ENCODE data around the gene PHACTR1. TPM values are rescaled to one million over a fixed set of nuclear protein-coding genes. Genes with fewer than 3 reads are reported as not detected.

Gene PHACTR1
- total RNA-seq, 2 experiments from 2014 or later = 1.3 to 2.3 TPM

- Mint-ChIP-seq H3K27ac (no peak overlapping the region), H3K4me3 (no peak overlapping the region), H3K9me3 (peaks cover 2% of the 10 kb centered on the region), H3K27me3 (no peaks in the 10 kb centered on the region), H3K4me1 (ENCODE audit: low read depth) (peaks cover 8% of the 10 kb centered on the region), H3K36me3 (ENCODE audit: low read depth) (no peaks in the 10 kb centered on the region)
- ChIA-PET CTCF (no interaction called here), POLR2A (no interaction called here)
- Histone ChIP-seq H3K27me3 (ENCODE audit: control insufficient read depth in 1 of 2, insufficient read depth in 2 of 2, low read length in 2 of 2) (no peaks in the 10 kb centered on the region), H3K4me1 (ENCODE audit: insufficient read depth, low read length) (peaks cover 3% of the 10 kb centered on the region), H3K4me3 (ENCODE audit: low read length) (no peak overlapping the region), H3K36me3 (ENCODE audit: insufficient read depth, low read length) (no peaks in the 10 kb centered on the region), H3K9me3 (ENCODE audit: control insufficient read depth in 1 of 2, insufficient read depth in 1 of 2, low read length in 2 of 2) (peaks cover 0 to 8% of the 10 kb centered on the region in 2 experiments), H3K27ac (ENCODE audit: low read depth in 1 of 2, low read length in 2 of 2) (no peak overlapping the region)
- no peak for ATAC-seq (ENCODE audit: poor library complexity)
- intact Hi-C loops (cut with DNase I, micrococcal nuclease) = no loop called here
- TF ChIP-seq CTCF (IDR thresholded peaks at IDR 0.05) = no peak
- peak in 2 of 14 experiments; percentile 50 to 54 for DNase-seq
Measured at GRCh38 chr6:13256266-13257001, 539.9 kb downstream of the PHACTR1 start.

- Mint-ChIP-seq H3K4me1 (ENCODE audit: low read depth) (peaks cover 13% of the 10 kb centered on the region), H3K9me3 (peaks cover 2% of the 10 kb centered on the region), H3K27ac (no peak overlapping the region), H3K36me3 (ENCODE audit: low read depth) (no peaks in the 10 kb centered on the region), H3K27me3 (no peaks in the 10 kb centered on the region), H3K4me3 (no peak overlapping the region)
- intact Hi-C loops (cut with DNase I, micrococcal nuclease) = no loop called here
- CTCF ChIA-PET = no interaction called here
- Histone ChIP-seq H3K27ac (ENCODE audit: low read depth in 1 of 2, low read length in 2 of 2) (no peak overlapping the region), H3K4me3 (ENCODE audit: low read length) (no peak overlapping the region), H3K4me1 (ENCODE audit: insufficient read depth, low read length) (peaks cover 3% of the 10 kb centered on the region), H3K36me3 (ENCODE audit: insufficient read depth, low read length) (no peaks in the 10 kb centered on the region), H3K9me3 (ENCODE audit: control insufficient read depth in 1 of 2, insufficient read depth in 1 of 2, low read length in 2 of 2) (peaks cover 0 to 8% of the 10 kb centered on the region in 2 experiments), H3K27me3 (ENCODE audit: control insufficient read depth in 1 of 2, insufficient read depth in 2 of 2, low read length in 2 of 2) (no peaks in the 10 kb centered on the region)
- POLR2A ChIA-PET = no interaction called here
- no peak for ATAC-seq (ENCODE audit: poor library complexity)
- DNase-seq = no peak
- TF ChIP-seq CTCF (IDR thresholded peaks at IDR 0.05) = no peak
Measured at GRCh38 chr6:13259393-13259792, 542.8 kb downstream of the PHACTR1 start.

- H3K27ac ChIP-seq (ENCODE audit: low read depth in 1 of 2, low read length in 2 of 2) = no peak overlapping the region
- intact Hi-C loops (cut with DNase I, micrococcal nuclease) = no loop called here
- no peak for DNase-seq
- no peaks in the 10 kb centered on the region for H3K36me3 ChIP-seq (ENCODE audit: insufficient read depth, low read length)
- ChIA-PET POLR2A (no interaction called here), CTCF (no interaction called here)
- peaks cover 2% of the 10 kb centered on the region for H3K9me3 Mint-ChIP-seq
- no peak overlapping the region for H3K4me3 ChIP-seq (ENCODE audit: low read length)
- no peaks in the 10 kb centered on the region for H3K27me3 Mint-ChIP-seq
- no peak for ATAC-seq (ENCODE audit: poor library complexity)
- no peak for TF ChIP-seq CTCF (IDR thresholded peaks at IDR 0.05)
- H3K4me1 Mint-ChIP-seq (ENCODE audit: low read depth) = peaks cover 13% of the 10 kb centered on the region
- peaks cover 0 to 8% of the 10 kb centered on the region in 2 experiments for H3K9me3 ChIP-seq (ENCODE audit: control insufficient read depth in 1 of 2, insufficient read depth in 1 of 2, low read length in 2 of 2)
- H3K4me1 ChIP-seq (ENCODE audit: insufficient read depth, low read length) = peaks cover 3% of the 10 kb centered on the region
- H3K27me3 ChIP-seq (ENCODE audit: control insufficient read depth in 1 of 2, insufficient read depth in 2 of 2, low read length in 2 of 2) = no peaks in the 10 kb centered on the region
- no peak overlapping the region for H3K27ac Mint-ChIP-seq
- no peak overlapping the region for H3K4me3 Mint-ChIP-seq
- no peaks in the 10 kb centered on the region for H3K36me3 Mint-ChIP-seq (ENCODE audit: low read depth)
Measured at GRCh38 chr6:13260101-13260598, 543.6 kb downstream of the PHACTR1 start.

Measured in CD4-positive, alpha-beta T cell (primary cell).